ENCODE data around the gene MRPL10.
A peak's percentile ranks its signal among the peaks of the same experiment; 100 is the strongest.

The MRPL10 gene

DNA sequence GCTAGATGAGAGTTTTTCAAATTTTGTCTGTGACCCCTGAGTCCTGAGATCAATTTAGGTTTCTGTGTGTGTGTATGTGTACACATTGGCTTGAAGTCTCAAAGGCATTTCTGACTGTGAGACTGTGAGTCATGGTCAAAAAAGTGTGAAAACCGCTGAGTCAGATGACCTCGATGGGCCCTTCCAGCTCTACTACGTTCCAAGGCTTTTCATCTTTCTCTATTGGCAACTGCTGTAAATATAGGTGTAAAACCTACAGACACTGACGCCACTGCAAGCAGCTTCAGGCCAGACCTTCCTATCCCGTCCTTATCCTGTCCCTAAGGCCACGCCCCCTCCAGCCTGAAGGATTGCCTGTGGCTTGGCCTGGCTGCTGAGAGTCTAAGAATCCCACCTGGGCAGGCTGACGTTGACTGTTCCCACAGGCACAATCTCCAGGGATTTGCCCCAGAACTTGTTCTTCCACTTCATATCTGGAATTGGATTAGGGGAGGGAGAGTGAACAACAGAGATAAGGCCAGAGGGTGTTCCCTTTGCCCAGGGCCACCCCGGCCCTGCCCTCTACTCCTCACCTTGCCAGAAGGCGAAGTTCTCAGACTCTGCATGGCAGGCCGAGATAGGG lies 21.0 kb downstream of the MRPL10 start:
- Histone ChIP-seq H3K9me3 (ENCODE audit: insufficient read depth, low read depth, low read length) (no peaks in the 10 kb centered on the region), H3K14ac (ENCODE audit: low read length) (no peak overlapping the region), H3K4me2 (ENCODE audit: low read length) (peak overlapping the region; percentile 29), H2AFZ (ENCODE audit: insufficient read depth, low read length, poor library complexity) (no peak overlapping the region), H2BK120ac (ENCODE audit: insufficient read depth, low read length, poor library complexity) (no peak overlapping the region), H4K91ac (ENCODE audit: low read depth, low read length) (no peak overlapping the region), H3K79me1 (ENCODE audit: low read length) (peaks cover 4% of the 10 kb centered on the region), H3K9ac (ENCODE audit: low read length) (no peak overlapping the region), H3K4ac (ENCODE audit: low read depth, low read length) (no peak overlapping the region), H3K36me3 (ENCODE audit: control insufficient read depth in 1 of 2, insufficient read depth in 2 of 2, low read length in 2 of 2) (peaks cover 38 to 45% of the 10 kb centered on the region in 2 experiments), H2AK5ac (ENCODE audit: low read length) (no peak overlapping the region), H3K18ac (ENCODE audit: low read length) (no peak overlapping the region), H3K4me1 (ENCODE audit: control insufficient read depth in 1 of 2, insufficient read depth in 2 of 2, low read length in 2 of 2) (peaks cover 13 to 21% of the 10 kb centered on the region in 2 experiments), H4K8ac (ENCODE audit: low read depth, low read length) (no peak overlapping the region), H3K27me3 (ENCODE audit: insufficient read depth, low read length) (no peaks in the 10 kb centered on the region), H3K23ac (ENCODE audit: low read length) (no peak overlapping the region), H2BK5ac (ENCODE audit: low read depth, low read length, poor library complexity) (no peak overlapping the region), H3K79me2 (ENCODE audit: control insufficient read depth, insufficient read depth, low read length, poor library complexity) (no peaks in the 10 kb centered on the region), H3K4me3 (ENCODE audit: low read depth, low read length) (no peak overlapping the region), H3K27ac (ENCODE audit: low read depth, low read length) (peak overlapping the region; percentile 60), H2BK12ac (ENCODE audit: low read length) (no peak overlapping the region), H4K12ac (ENCODE audit: low read depth, low read length) (no peak overlapping the region)
- DNase-seq = peak; percentile 98 to 100
- WGBS (ENCODE audit: extremely low coverage, insufficient coverage, insufficient read length) = no CpG with 5 or more reads among the region's 10 CpGs

DNA sequence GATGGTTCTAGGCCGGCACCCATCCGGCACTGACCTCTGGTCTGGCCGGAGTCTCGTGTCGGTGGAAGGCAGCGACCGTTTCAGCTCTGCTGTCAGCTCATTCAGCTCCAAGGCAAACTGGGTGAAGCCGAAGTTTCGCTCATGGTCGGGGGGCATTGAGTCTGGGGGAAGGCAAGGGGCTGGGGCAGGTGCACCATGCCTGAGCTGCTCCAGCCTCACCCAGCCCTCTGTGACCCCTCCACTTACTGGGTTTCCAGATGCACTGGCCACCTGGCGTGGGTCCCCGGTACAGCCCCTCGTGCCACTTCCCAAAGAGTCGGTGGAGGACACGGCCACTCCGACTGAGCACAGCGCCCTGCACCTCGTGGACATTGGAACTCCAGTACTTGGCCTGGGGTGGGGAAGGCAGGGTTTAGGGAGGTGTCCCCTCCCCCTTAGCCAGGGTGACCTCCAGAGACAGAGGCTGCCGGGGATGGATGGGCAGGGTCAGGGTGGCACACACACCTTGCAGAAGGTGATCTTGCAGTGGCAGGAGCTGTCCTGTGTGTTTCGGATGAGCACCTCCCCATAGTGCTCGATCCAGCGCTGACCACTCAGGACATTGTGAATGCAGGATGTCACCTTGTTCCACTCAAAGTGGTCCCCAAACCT lies 22.4 kb downstream of the MRPL10 start:
- Histone ChIP-seq H2BK5ac (ENCODE audit: low read depth, low read length, poor library complexity) (no peak overlapping the region), H3K79me2 (ENCODE audit: control insufficient read depth, insufficient read depth, low read length, poor library complexity) (no peaks in the 10 kb centered on the region), H3K14ac (ENCODE audit: low read length) (peak overlapping the region; percentile 9), H3K36me3 (ENCODE audit: control insufficient read depth in 1 of 2, insufficient read depth in 2 of 2, low read length in 2 of 2) (peaks cover 35 to 38% of the 10 kb centered on the region in 2 experiments), H4K8ac (ENCODE audit: low read depth, low read length) (no peak overlapping the region), H3K4ac (ENCODE audit: low read depth, low read length) (no peak overlapping the region), H2BK120ac (ENCODE audit: insufficient read depth, low read length, poor library complexity) (no peak overlapping the region), H3K18ac (ENCODE audit: low read length) (no peak overlapping the region), H3K9me3 (ENCODE audit: insufficient read depth, low read depth, low read length) (no peaks in the 10 kb centered on the region), H2AFZ (ENCODE audit: insufficient read depth, low read length, poor library complexity) (no peak overlapping the region), H3K27ac (ENCODE audit: low read depth, low read length) (no peak overlapping the region), H3K79me1 (ENCODE audit: low read length) (peaks cover 4% of the 10 kb centered on the region), H3K27me3 (ENCODE audit: insufficient read depth, low read length) (no peaks in the 10 kb centered on the region), H4K12ac (ENCODE audit: low read depth, low read length) (no peak overlapping the region), H3K4me1 (ENCODE audit: control insufficient read depth in 1 of 2, insufficient read depth in 2 of 2, low read length in 2 of 2) (peaks cover 13 to 21% of the 10 kb centered on the region in 2 experiments), H2AK5ac (ENCODE audit: low read length) (peak overlapping the region; percentile 18), H2BK12ac (ENCODE audit: low read length) (no peak overlapping the region), H3K4me2 (ENCODE audit: low read length) (no peak overlapping the region), H3K9ac (ENCODE audit: low read length) (no peak overlapping the region), H4K91ac (ENCODE audit: low read depth, low read length) (no peak overlapping the region), H3K23ac (ENCODE audit: low read length) (no peak overlapping the region), H3K4me3 (ENCODE audit: low read depth, low read length) (no peak overlapping the region)
- no CpG with 5 or more reads among the region's 22 CpGs for WGBS (ENCODE audit: extremely low coverage, insufficient coverage, insufficient read length)
- DNase-seq = no peak

DNA sequence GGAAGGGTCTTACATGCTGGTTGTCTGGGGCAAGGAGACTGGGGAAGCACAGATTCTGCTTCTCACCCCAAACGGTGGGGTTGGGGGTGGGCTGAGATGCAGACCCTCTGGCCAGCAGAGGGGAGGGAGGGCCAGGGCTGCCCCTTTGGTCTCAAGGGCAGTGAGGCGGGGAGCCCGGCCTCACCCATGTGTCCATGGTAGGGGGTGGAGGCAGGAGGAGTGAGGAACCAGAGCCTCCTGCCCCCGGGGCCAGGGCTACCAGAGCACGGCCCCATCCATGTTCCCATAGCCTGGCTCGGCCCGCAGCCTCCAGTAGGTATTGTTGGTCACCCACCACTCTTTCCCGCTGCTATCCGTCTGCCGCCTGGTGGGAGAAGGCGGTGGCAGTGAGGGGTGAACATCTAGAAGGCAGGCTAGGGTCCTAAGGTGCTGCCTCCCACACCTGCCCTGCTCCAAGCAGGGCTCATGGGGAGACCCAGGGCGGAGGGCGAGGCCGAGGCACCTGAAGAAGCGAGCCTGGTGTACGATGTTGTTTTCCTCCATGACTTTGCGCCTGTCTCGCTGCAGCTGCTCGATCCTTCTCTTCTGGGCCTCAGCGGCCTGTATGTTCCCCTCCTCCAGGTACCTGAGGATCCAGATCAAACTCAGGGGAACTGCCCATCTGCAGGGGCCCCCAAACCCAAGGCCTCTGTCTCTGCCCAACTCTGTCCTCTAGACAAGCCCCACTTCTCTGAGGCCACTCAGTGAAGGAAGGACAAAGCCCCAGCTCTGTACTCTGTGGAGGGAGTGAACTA lies 23.1 kb downstream of the MRPL10 start:
- no peak overlapping the region for H2BK5ac ChIP-seq (ENCODE audit: low read depth, low read length, poor library complexity)
- H2AFZ ChIP-seq (ENCODE audit: insufficient read depth, low read length, poor library complexity) = no peak overlapping the region
- no peaks in the 10 kb centered on the region for H3K9me3 ChIP-seq (ENCODE audit: insufficient read depth, low read depth, low read length)
- peak overlapping the region; percentile 44 for H2AK5ac ChIP-seq (ENCODE audit: low read length)
- WGBS (ENCODE audit: extremely low coverage, insufficient coverage, insufficient read length) = no CpG with 5 or more reads among the region's 20 CpGs
- H2BK12ac ChIP-seq (ENCODE audit: low read length) = no peak overlapping the region
- H4K8ac ChIP-seq (ENCODE audit: low read depth, low read length) = no peak overlapping the region
- no peak overlapping the region for H3K14ac ChIP-seq (ENCODE audit: low read length)
- no peak overlapping the region for H4K91ac ChIP-seq (ENCODE audit: low read depth, low read length)
- H3K27ac ChIP-seq (ENCODE audit: low read depth, low read length) = no peak overlapping the region
- H3K9ac ChIP-seq (ENCODE audit: low read length) = no peak overlapping the region
- H3K4me2 ChIP-seq (ENCODE audit: low read length) = no peak overlapping the region
- no peak overlapping the region for H3K4ac ChIP-seq (ENCODE audit: low read depth, low read length)
- H3K27me3 ChIP-seq (ENCODE audit: insufficient read depth, low read length) = no peaks in the 10 kb centered on the region
- peaks cover 30 to 32% of the 10 kb centered on the region in 2 experiments for H3K36me3 ChIP-seq (ENCODE audit: control insufficient read depth in 1 of 2, insufficient read depth in 2 of 2, low read length in 2 of 2)
- H3K4me3 ChIP-seq (ENCODE audit: low read depth, low read length) = no peak overlapping the region
- no peak overlapping the region for H3K23ac ChIP-seq (ENCODE audit: low read length)
- peaks cover 13 to 21% of the 10 kb centered on the region in 2 experiments for H3K4me1 ChIP-seq (ENCODE audit: control insufficient read depth in 1 of 2, insufficient read depth in 2 of 2, low read length in 2 of 2)
- H3K18ac ChIP-seq (ENCODE audit: low read length) = no peak overlapping the region
- peaks cover 4% of the 10 kb centered on the region for H3K79me1 ChIP-seq (ENCODE audit: low read length)
- no peak overlapping the region for H4K12ac ChIP-seq (ENCODE audit: low read depth, low read length)
- no peak overlapping the region for H2BK120ac ChIP-seq (ENCODE audit: insufficient read depth, low read length, poor library complexity)
- no peak for DNase-seq
- no peaks in the 10 kb centered on the region for H3K79me2 ChIP-seq (ENCODE audit: control insufficient read depth, insufficient read depth, low read length, poor library complexity)

DNA sequence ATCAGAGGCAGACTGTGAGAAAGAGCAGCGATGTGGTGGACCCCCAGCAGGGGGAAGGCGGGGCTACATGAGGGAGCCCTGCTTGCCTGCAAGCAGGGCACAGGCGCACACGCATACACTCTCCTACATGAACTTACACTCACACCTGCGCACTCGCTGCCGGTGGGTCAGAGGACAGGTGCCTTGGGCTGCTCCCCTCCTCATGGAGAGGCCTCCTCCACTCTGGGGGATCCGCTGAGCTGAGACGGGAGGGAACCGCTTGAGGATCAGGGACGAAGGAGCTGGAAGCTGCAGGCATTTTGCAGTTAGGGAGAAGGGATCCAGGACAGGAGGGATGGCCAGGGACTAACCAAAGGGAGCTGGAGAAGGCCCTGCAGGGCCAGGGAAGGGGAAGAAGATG lies 23.9 kb downstream of the MRPL10 start:
- peaks cover 4% of the 10 kb centered on the region for H3K79me1 ChIP-seq (ENCODE audit: low read length)
- H3K4me1 ChIP-seq (ENCODE audit: control insufficient read depth in 1 of 2, insufficient read depth in 2 of 2, low read length in 2 of 2) = peaks cover 13 to 21% of the 10 kb centered on the region in 2 experiments
- H3K79me2 ChIP-seq (ENCODE audit: control insufficient read depth, insufficient read depth, low read length, poor library complexity) = no peaks in the 10 kb centered on the region
- H3K4me2 ChIP-seq (ENCODE audit: low read length) = no peak overlapping the region
- no peak overlapping the region for H2AFZ ChIP-seq (ENCODE audit: insufficient read depth, low read length, poor library complexity)
- H4K12ac ChIP-seq (ENCODE audit: low read depth, low read length) = no peak overlapping the region
- no peak overlapping the region for H3K18ac ChIP-seq (ENCODE audit: low read length)
- H3K4me3 ChIP-seq (ENCODE audit: low read depth, low read length) = no peak overlapping the region
- H3K36me3 ChIP-seq (ENCODE audit: control insufficient read depth in 1 of 2, insufficient read depth in 2 of 2, low read length in 2 of 2) = peaks cover 25 to 26% of the 10 kb centered on the region in 2 experiments
- no peak overlapping the region for H3K27ac ChIP-seq (ENCODE audit: low read depth, low read length)
- no peak overlapping the region for H2AK5ac ChIP-seq (ENCODE audit: low read length)
- no peak overlapping the region for H2BK120ac ChIP-seq (ENCODE audit: insufficient read depth, low read length, poor library complexity)
- H3K4ac ChIP-seq (ENCODE audit: low read depth, low read length) = no peak overlapping the region
- H3K9ac ChIP-seq (ENCODE audit: low read length) = no peak overlapping the region
- H4K8ac ChIP-seq (ENCODE audit: low read depth, low read length) = no peak overlapping the region
- H3K27me3 ChIP-seq (ENCODE audit: insufficient read depth, low read length) = no peaks in the 10 kb centered on the region
- no peak overlapping the region for H2BK12ac ChIP-seq (ENCODE audit: low read length)
- no peak overlapping the region for H4K91ac ChIP-seq (ENCODE audit: low read depth, low read length)
- H3K14ac ChIP-seq (ENCODE audit: low read length) = no peak overlapping the region
- no peaks in the 10 kb centered on the region for H3K9me3 ChIP-seq (ENCODE audit: insufficient read depth, low read depth, low read length)
- no CpG with 5 or more reads among the region's 11 CpGs for WGBS (ENCODE audit: extremely low coverage, insufficient coverage, insufficient read length)
- H3K23ac ChIP-seq (ENCODE audit: low read length) = no peak overlapping the region
- no peak for DNase-seq
- no peak overlapping the region for H2BK5ac ChIP-seq (ENCODE audit: low read depth, low read length, poor library complexity)

Data from trophoblast cell (in vitro differentiated cells and primary cell).